ENCODE results near the gene MRPS16.

GRCh38 chr10:73210395-73211105, 41.9 kb downstream of the MRPS16 start:
- no peak for TF ChIP-seq EZH2phosphoT487 (IDR thresholded peaks at IDR 0.05; ENCODE audit: insufficient read depth, low read depth)
- no peak for TF ChIP-seq EZH2 (IDR thresholded peaks at IDR 0.05; ENCODE audit: insufficient read depth, poor library complexity, severe bottlenecking)

All from GM23248 (cell line).